Measurements from ENCODE around the gene CPVL. TPM values are rescaled to one million over a fixed set of nuclear protein-coding genes. Genes with fewer than 3 reads are reported as not detected.

Gene CPVL
- total and polyA plus RNA-seq, 4 donors: 6.0 to 39.0 (median 12.9) TPM

DNA sequence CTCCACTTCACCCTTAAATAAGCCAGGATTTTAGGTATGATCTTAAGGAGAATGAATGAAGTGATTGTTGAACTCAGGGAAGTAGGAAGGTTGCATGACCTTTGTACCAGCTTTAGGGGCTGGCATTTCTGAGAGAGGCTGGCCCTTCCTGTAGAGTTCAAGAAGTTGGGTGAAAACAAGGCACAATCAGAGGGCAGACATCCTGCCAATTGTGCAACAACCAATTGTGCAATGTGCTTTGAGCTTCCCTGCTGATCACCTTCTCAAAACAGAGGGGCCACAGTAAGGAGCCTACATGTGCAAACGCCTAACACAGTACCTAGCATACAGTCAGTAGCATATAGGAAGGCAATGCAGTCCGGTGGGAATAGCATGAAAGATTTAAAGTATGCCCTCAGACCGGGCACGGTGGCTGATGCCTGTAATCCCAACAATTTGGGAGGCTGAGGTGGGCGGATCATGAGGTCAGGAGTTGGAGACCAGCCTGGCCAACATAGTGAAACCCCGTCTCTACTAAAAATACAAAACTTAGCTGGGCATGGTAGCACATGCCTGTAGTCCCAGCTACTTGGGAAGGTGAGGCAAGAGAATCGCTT, 5.4 kb downstream of the CPVL start (continued):
- TF ChIP-seq ZBTB33 (IDR thresholded peaks at IDR 0.05): no peak
- no peak for TF ChIP-seq HNF4A (conservative IDR thresholded peaks at IDR 0.05)
- no peak for TF ChIP-seq SP1 (IDR thresholded peaks at IDR 0.05)
- no peak for TF ChIP-seq HNF4G (IDR thresholded peaks at IDR 0.05)
- TF ChIP-seq MAX (IDR thresholded peaks at IDR 0.05): no peak
- TF ChIP-seq, protein P1, sequence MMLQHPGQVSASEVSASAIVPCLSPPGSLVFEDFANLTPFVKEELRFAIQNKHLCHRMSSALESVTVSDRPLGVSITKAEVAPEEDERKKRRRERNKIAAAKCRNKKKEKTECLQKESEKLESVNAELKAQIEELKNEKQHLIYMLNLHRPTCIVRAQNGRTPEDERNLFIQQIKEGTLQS (IDR thresholded peaks at IDR 0.05): no peak
- TF ChIP-seq EGR1 (IDR thresholded peaks at IDR 0.05; ENCODE audit: low read depth in 2 of 2): no peak
- TF ChIP-seq RAD21 (IDR thresholded peaks at IDR 0.05): no peak
- no peak for TF ChIP-seq TAF1 (conservative IDR thresholded peaks at IDR 0.05)
- TF ChIP-seq FOXA2 (IDR thresholded peaks at IDR 0.05): no peak

DNA sequence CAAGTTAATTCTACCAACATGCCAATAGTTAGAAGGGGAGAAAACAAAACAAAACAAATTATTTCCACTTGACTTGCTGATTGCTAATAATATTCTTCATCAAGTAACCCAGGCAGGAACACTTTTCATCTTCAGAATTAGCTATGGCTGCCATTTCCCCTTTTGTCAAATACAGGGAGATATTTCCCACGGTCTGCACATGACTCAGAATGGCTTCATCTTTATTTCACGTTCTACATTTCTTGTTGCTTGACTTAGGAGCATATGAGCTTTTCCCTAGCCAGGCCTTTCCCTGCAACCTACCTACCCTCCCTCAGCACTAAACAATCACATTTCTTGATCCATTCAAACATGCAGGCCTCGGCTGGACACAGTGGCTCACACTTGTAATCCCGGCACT, 6.5 kb downstream of the CPVL start:
- no peak overlapping the region for H3K27ac ChIP-seq (ENCODE audit: low read depth in 1 of 2, low read length in 2 of 2)
- no peak overlapping the region for H3K4me3 ChIP-seq (ENCODE audit: low read depth in 1 of 3, low read length in 3 of 3)
- no peaks in the 10 kb centered on the region for H3K9me3 ChIP-seq (ENCODE audit: control insufficient read depth in 4 of 4, low read length in 3 of 4)
- no peak for TF ChIP-seq NR2F2 (IDR thresholded peaks at IDR 0.05)
- no peak for TF ChIP-seq FOXA2 (IDR thresholded peaks at IDR 0.05)
- TF ChIP-seq TAF1 (conservative IDR thresholded peaks at IDR 0.05): no peak
- no peak for TF ChIP-seq RXRA (IDR thresholded peaks at IDR 0.05)
- TF ChIP-seq, protein P2, sequence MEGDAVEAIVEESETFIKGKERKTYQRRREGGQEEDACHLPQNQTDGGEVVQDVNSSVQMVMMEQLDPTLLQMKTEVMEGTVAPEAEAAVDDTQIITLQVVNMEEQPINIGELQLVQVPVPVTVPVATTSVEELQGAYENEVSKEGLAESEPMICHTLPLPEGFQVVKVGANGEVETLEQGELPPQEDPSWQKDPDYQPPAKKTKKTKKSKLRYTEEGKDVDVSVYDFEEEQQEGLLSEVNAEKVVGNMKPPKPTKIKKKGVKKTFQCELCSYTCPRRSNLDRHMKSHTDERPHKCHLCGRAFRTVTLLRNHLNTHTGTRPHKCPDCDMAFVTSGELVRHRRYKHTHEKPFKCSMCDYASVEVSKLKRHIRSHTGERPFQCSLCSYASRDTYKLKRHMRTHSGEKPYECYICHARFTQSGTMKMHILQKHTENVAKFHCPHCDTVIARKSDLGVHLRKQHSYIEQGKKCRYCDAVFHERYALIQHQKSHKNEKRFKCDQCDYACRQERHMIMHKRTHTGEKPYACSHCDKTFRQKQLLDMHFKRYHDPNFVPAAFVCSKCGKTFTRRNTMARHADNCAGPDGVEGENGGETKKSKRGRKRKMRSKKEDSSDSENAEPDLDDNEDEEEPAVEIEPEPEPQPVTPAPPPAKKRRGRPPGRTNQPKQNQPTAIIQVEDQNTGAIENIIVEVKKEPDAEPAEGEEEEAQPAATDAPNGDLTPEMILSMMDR (IDR thresholded peaks at IDR 0.05; ENCODE audit: low read depth, low read length, missing input control): no peak
- TF ChIP-seq HNF4A (conservative IDR thresholded peaks at IDR 0.05): no peak
- TF ChIP-seq HNF4G (IDR thresholded peaks at IDR 0.05): no peak
- TF ChIP-seq, protein P1 (IDR thresholded peaks at IDR 0.05): no peak
- TF ChIP-seq JUND (IDR thresholded peaks at IDR 0.05): no peak
- TF ChIP-seq EGR1 (IDR thresholded peaks at IDR 0.05; ENCODE audit: low read depth in 2 of 2): no peak
- TF ChIP-seq REST (IDR thresholded peaks at IDR 0.05): no peak
- no peak for TF ChIP-seq RAD21 (IDR thresholded peaks at IDR 0.05)
- no peak for TF ChIP-seq YY1 (IDR thresholded peaks at IDR 0.05)
- no peak for TF ChIP-seq FOXA1 (IDR thresholded peaks at IDR 0.05)
- no peak for TF ChIP-seq SP1 (IDR thresholded peaks at IDR 0.05)
- no peak for TF ChIP-seq ZBTB33 (IDR thresholded peaks at IDR 0.05)
- WGBS: 88% methylated on average over 4 of the region's 4 CpGs
- H3K4me1 ChIP-seq (ENCODE audit: control insufficient read depth in 4 of 4, insufficient read depth in 4 of 4, low read length in 3 of 4): no peaks in the 10 kb centered on the region
- DNase-seq (ENCODE audit: low spot score): no peak
- no peaks in the 10 kb centered on the region for H3K27me3 ChIP-seq (ENCODE audit: control insufficient read depth in 4 of 4, insufficient read depth in 4 of 4, low read length in 3 of 4)
- no peaks in the 10 kb centered on the region for H3K36me3 ChIP-seq (ENCODE audit: control insufficient read depth in 4 of 4, insufficient read depth in 3 of 4, low read depth in 1 of 4, low read length in 3 of 4)
- no peak overlapping the region for H3K9ac ChIP-seq (ENCODE audit: low read depth in 1 of 2, low read length in 2 of 2)
